GM18868 (cell line): ENCODE data around the gene NPR1.
"Not testable (repeated sequence)": the region's sequence is repeated elsewhere in the genome, so short reads cannot be mapped to it uniquely, and the experiment has no call there.

Experiments used
- ATAC-seq: cut with Tn5 transposase; IDR thresholded peaks from one replicate; pipeline ENCODE4 v1.9.1; 2021; ENCODE audit warnings: mild to moderate bottlenecking, moderate library complexity; ENCODE audit not compliant: unreplicated experiment

NPR1 gene

GRCh38 chr1:153723687-153724086, 45.2 kb downstream of the NPR1 start:
- ATAC-seq = no peak

GRCh38 chr1:153724634-153725033, 46.1 kb downstream of the NPR1 start:
- ATAC-seq = not testable (repeated sequence)

- ATAC-seq = peak; percentile 97
These were observed 49.2 kb downstream of the NPR1 start, which contains the start of gene INTS3 for GRCh38 chr1:153727463-153728304. TSS of gene INTS3 (plus strand) at chr1:153728050. CDS start at chr1:153728635, 585 bp downstream.

GRCh38 chr1:153728305-153729066, 50.0 kb downstream of the NPR1 start:
- ATAC-seq = no peak

- no peak for ATAC-seq
These were observed 52.0 kb downstream of the NPR1 start for GRCh38 chr1:153730468-153730988.

GRCh38 chr1:153733970-153734369, 55.5 kb downstream of the NPR1 start:
- no peak for ATAC-seq

GRCh38 chr1:153734396-153735089, 56.1 kb downstream of the NPR1 start:
- ATAC-seq = no peak

GRCh38 chr1:153735090-153735420, 56.6 kb downstream of the NPR1 start:
- ATAC-seq = no peak

GRCh38 chr1:153741986-153742385, 63.5 kb downstream of the NPR1 start:
- ATAC-seq = no peak

GRCh38 chr1:153742411-153743142, 64.1 kb downstream of the NPR1 start:
- ATAC-seq = peak; percentile 47
